ENCODE results near the gene LTV1. TPM values are rescaled to one million over a fixed set of nuclear protein-coding genes. Genes with fewer than 3 reads are reported as not detected.
A peak's percentile ranks its signal among the peaks of the same experiment; 100 is the strongest.

Gene LTV1
- total and polyA plus RNA-seq, 9 of the 15 experiments (the other 6 are each of a cell fraction or from before 2014, with no cell fraction given), result 57.9 to 162 (median 119) TPM

DNA sequence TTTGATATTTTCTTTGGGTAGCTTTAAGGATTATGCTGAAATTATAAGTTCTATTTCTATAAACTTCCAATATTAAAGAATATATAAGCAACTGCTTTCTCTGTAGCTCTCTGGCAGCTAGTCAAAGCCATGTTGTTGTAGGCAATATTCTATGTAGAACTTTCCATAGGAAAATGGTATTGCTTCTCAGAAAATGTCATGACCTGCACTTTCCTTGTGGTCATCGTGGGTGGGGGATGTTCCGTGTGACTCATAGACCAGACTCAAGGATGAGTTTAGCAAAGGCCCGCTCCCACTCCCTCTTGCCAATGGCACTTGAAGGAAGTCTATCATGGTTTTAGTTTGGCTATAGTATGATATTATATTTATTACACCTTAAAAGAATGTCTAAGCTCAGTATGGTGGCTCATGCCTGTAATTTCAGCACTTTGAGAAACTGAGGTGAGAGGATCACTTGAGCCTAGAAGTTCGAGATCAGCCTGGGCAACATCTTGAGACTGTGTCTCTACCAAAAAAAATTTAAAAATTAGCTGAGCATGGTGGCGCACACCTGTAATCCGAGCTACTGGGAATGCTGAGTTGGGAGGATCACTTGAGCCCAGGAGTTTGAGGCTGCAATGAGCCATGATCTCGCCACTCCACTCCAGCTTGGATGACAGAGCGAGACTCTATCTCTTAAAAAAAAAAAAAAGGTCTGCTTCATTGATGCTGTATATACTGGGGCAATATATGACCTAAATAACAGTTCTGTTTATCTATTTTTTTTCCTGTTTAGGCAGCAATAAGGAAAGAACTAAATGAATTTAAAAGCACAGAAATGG is 36.6 kb upstream of the LTV1 start (continued):
- peak; percentile 81 for TF ChIP-seq ATF7 (IDR thresholded peaks at IDR 0.05)
- TF ChIP-seq, protein P1, sequence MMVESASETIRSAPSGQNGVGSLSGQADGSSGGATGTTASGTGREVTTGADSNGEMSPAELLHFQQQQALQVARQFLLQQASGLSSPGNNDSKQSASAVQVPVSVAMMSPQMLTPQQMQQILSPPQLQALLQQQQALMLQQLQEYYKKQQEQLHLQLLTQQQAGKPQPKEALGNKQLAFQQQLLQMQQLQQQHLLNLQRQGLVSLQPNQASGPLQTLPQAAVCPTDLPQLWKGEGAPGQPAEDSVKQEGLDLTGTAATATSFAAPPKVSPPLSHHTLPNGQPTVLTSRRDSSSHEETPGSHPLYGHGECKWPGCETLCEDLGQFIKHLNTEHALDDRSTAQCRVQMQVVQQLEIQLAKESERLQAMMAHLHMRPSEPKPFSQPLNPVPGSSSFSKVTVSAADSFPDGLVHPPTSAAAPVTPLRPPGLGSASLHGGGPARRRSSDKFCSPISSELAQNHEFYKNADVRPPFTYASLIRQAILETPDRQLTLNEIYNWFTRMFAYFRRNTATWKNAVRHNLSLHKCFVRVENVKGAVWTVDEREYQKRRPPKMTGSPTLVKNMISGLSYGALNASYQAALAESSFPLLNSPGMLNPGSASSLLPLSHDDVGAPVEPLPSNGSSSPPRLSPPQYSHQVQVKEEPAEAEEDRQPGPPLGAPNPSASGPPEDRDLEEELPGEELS (CRISPR knock-in tag; IDR thresholded peaks at IDR 0.05; ENCODE audit: borderline replicate concordance), result no peak
- no peak for TF ChIP-seq ARID2 (IDR thresholded peaks at IDR 0.05)
- TF ChIP-seq ZNF431 (CRISPR knock-in tag; IDR thresholded peaks at IDR 0.05), result no peak
- TF ChIP-seq ZNF165 (CRISPR knock-in tag; IDR thresholded peaks at IDR 0.05; ENCODE audit: borderline replicate concordance), result peak; percentile 88; the same call in 1 of the 2 replicates
- TF ChIP-seq RAD21 (CRISPR knock-in tag; conservative IDR thresholded peaks at IDR 0.05 in 1 of 2, IDR thresholded peaks at IDR 0.05 in 1 of 2), result peak; percentile 6 to 20; a peak in 2 of 4 replicates
- peak; percentile 76 for TF ChIP-seq GTF2A2 (tag; IDR thresholded peaks at IDR 0.05)
- TF ChIP-seq PTRF (tag; IDR thresholded peaks at IDR 0.05), result peak; percentile 64; the same call in 1 of the 2 replicates
- peak; percentile 93 for TF ChIP-seq ZNF583 (CRISPR knock-in tag; IDR thresholded peaks at IDR 0.05)
- TF ChIP-seq MTA2 (IDR thresholded peaks at IDR 0.05; ENCODE audit: low read depth), result peak; percentile 50; the same call in 1 of the 2 replicates
- TF ChIP-seq GABPA (tag; conservative IDR thresholded peaks at IDR 0.05; ENCODE audit: low read depth), result peak; percentile 6; the same call in 1 of the 2 replicates
- no peak for TF ChIP-seq FOXP1 (CRISPR knock-in tag; IDR thresholded peaks at IDR 0.05)
- peak; percentile 73; the same call in 1 of the 2 replicates for TF ChIP-seq NBN (IDR thresholded peaks at IDR 0.05; ENCODE audit: low read depth)
- 0 out of 4 replicates have a peak, but pooled peaks of 1 of the 2 experiments have one; percentile 28 for TF ChIP-seq NRF1 (conservative IDR thresholded peaks at IDR 0.05 in 1 of 2, IDR thresholded peaks at IDR 0.05 in 1 of 2)
- TF ChIP-seq TRIM24 (IDR thresholded peaks at IDR 0.05), result peak in 1 of 2 experiments; percentile 57; a peak in 2 of 4 replicates
- TF ChIP-seq SMARCE1 (IDR thresholded peaks at IDR 0.05), result peak; percentile 98
- peak; percentile 93 for TF ChIP-seq NFATC3 (IDR thresholded peaks at IDR 0.05)
- TF ChIP-seq BACH1 (tag; IDR thresholded peaks at IDR 0.05), result peak; percentile 75; the same call in 1 of the 2 replicates
- TF ChIP-seq, protein P2, sequence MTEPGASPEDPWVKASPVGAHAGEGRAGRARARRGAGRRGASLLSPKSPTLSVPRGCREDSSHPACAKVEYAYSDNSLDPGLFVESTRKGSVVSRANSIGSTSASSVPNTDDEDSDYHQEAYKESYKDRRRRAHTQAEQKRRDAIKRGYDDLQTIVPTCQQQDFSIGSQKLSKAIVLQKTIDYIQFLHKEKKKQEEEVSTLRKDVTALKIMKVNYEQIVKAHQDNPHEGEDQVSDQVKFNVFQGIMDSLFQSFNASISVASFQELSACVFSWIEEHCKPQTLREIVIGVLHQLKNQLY (CRISPR knock-in tag; conservative IDR thresholded peaks at IDR 0.05), result no peak
- TF ChIP-seq ARID3B (CRISPR knock-in tag; IDR thresholded peaks at IDR 0.05; ENCODE audit: borderline replicate concordance), result no peak
- TF ChIP-seq STAT5B (CRISPR knock-in tag; IDR thresholded peaks at IDR 0.05), result no peak
- no peak for TF ChIP-seq CCAR2 (IDR thresholded peaks at IDR 0.05; ENCODE audit: low read depth, low read length)
- TF ChIP-seq CEBPG (CRISPR knock-in tag; IDR thresholded peaks at IDR 0.05), result no peak
- peak in 1 of 2 experiments; percentile 7; a peak in 1 of 4 replicates for TF ChIP-seq CEBPG (tag; conservative IDR thresholded peaks at IDR 0.05 in 1 of 2, IDR thresholded peaks at IDR 0.05 in 1 of 2)
